Liver (tissue), 9 donors: ENCODE measurements around the gene PARP12. TPM values are rescaled to one million over a fixed set of nuclear protein-coding genes. Genes with fewer than 3 reads are reported as not detected.

Experiments
- DNase-seq: peaks from one replicate; pipeline ENCODE4 v3.0.0-alpha.2; 2017; ENCODE audit warnings: low spot score
- H3K27ac ChIP-seq, 2 donors: one replicate each; pipeline ENCODE4 v1.7.0; 2013; ENCODE audit warnings: inconsistent platforms in 2 of 2, low read length in 2 of 2, control low read depth in 1 of 2, low read depth in 1 of 2, mild to moderate bottlenecking in 1 of 2
- H3K27me3 ChIP-seq, 4 donors: one replicate each; pipeline versions ENCODE4 v1.6.1 to v1.7.0; 2013; ENCODE audit warnings: low read length in 3 of 4, inconsistent platforms in 1 of 4, mild to moderate bottlenecking in 1 of 4, moderate library complexity in 1 of 4; ENCODE audit not compliant: control insufficient read depth in 4 of 4, insufficient read depth in 4 of 4
- H3K36me3 ChIP-seq, 4 donors: one replicate each; pipeline versions ENCODE4 v1.6.1 to v1.7.0; 2013; ENCODE audit warnings: low read length in 3 of 4, mild to moderate bottlenecking in 3 of 4, low read depth in 1 of 4, moderate library complexity in 1 of 4; ENCODE audit not compliant: control insufficient read depth in 4 of 4, insufficient read depth in 3 of 4
- H3K4me1 ChIP-seq, 4 donors: one replicate each; pipeline versions ENCODE4 v1.6.1 to v1.7.0; 2013; ENCODE audit warnings: low read length in 3 of 4, mild to moderate bottlenecking in 3 of 4, moderate library complexity in 1 of 4; ENCODE audit not compliant: control insufficient read depth in 4 of 4, insufficient read depth in 4 of 4
- H3K4me3 ChIP-seq, 3 donors: one replicate each; pipeline versions ENCODE4 v1.6.1 to v1.7.0; 2013; ENCODE audit warnings: low read length in 3 of 3, control low read depth in 1 of 3, low read depth in 1 of 3, mild to moderate bottlenecking in 1 of 3
- H3K9ac ChIP-seq, 2 donors: one replicate each; pipeline ENCODE4 v1.7.0; 2013; ENCODE audit warnings: low read length in 2 of 2, mild to moderate bottlenecking in 2 of 2, moderate library complexity in 2 of 2, control low read depth in 1 of 2, low read depth in 1 of 2
- H3K9me3 ChIP-seq, 4 donors: one replicate each; pipeline versions ENCODE4 v1.6.1 to v1.7.0; 2013; ENCODE audit warnings: low read length in 3 of 4; ENCODE audit not compliant: control insufficient read depth in 4 of 4
- ATF3 ChIP-seq: IDR thresholded peaks from 2 replicates; pipeline ENCODE4 v1.6.1; 2016; ENCODE audit warnings: antibody characterized with exemption
- CTCF ChIP-seq: fragments of 150-350 bp; IDR thresholded peaks from 2 replicates; pipeline ENCODE4 v1.5.1; 2017; ENCODE audit warnings: improper control_type of control experiment, low read depth, low read length; ENCODE audit not compliant: missing input control
- EGR1 ChIP-seq, 2 donors: IDR thresholded peaks; 2 replicates each; pipeline ENCODE4 v1.6.1; 2016 to 2018; ENCODE audit warnings: antibody characterized with exemption in 2 of 2, low read depth in 2 of 2
- FOXA1 ChIP-seq: IDR thresholded peaks from 2 replicates; pipeline ENCODE4 v1.6.1; 2016; ENCODE audit warnings: antibody characterized with exemption
- FOXA2 ChIP-seq: IDR thresholded peaks from 2 replicates; pipeline ENCODE4 v1.6.1; 2016; ENCODE audit warnings: antibody characterized with exemption
- GABPA ChIP-seq, 2 donors: IDR thresholded peaks in 1 of 2; conservative IDR thresholded peaks in 1 of 2; 2 replicates each; pipeline ENCODE4 v1.6.1; 2016; ENCODE audit warnings: antibody characterized with exemption in 2 of 2, mild to moderate bottlenecking in 1 of 2, moderate library complexity in 1 of 2
- HNF4A ChIP-seq, 2 donors: conservative IDR thresholded peaks; 2 replicates each; pipeline ENCODE4 v1.6.1; 2016; ENCODE audit warnings: antibody characterized with exemption in 2 of 2, mild to moderate bottlenecking in 2 of 2
- HNF4G ChIP-seq: IDR thresholded peaks from 2 replicates; pipeline ENCODE4 v1.6.1; 2016; ENCODE audit warnings: antibody characterized with exemption
- JUND ChIP-seq, 2 donors: IDR thresholded peaks; 2 replicates each; pipeline ENCODE4 v1.6.1; 2016; ENCODE audit warnings: antibody characterized with exemption in 2 of 2
- MAX ChIP-seq: IDR thresholded peaks from 2 replicates; pipeline ENCODE4 v1.6.1; 2016; ENCODE audit warnings: antibody characterized with exemption
- NR2F2 ChIP-seq: IDR thresholded peaks from 2 replicates; pipeline ENCODE4 v1.6.1; 2016; ENCODE audit warnings: antibody characterized with exemption
- RAD21 ChIP-seq, 2 donors: IDR thresholded peaks; 2 replicates each; pipeline ENCODE4 v1.6.1; 2016; ENCODE audit warnings: antibody characterized with exemption in 2 of 2, mild to moderate bottlenecking in 2 of 2
- RXRA ChIP-seq, 2 donors: IDR thresholded peaks; 2 replicates each; pipeline ENCODE4 v1.6.1; 2017 to 2018; ENCODE audit warnings: antibody characterized with exemption in 2 of 2, mild to moderate bottlenecking in 1 of 2
- SP1 ChIP-seq: IDR thresholded peaks from 2 replicates; pipeline ENCODE4 v1.6.1; 2018; ENCODE audit warnings: antibody characterized with exemption, mild to moderate bottlenecking
- TAF1 ChIP-seq: conservative IDR thresholded peaks from 2 replicates; pipeline ENCODE4 v1.6.1; 2016; ENCODE audit warnings: antibody characterized with exemption, mild to moderate bottlenecking
- YY1 ChIP-seq: IDR thresholded peaks from 2 replicates; pipeline ENCODE4 v1.6.1; 2016; ENCODE audit warnings: antibody characterized with exemption, mild to moderate bottlenecking
- WGBS: extraction: QIAGEN DNeasy Blood & Tissue Kit; methylation state at CpG from one replicate; pipeline ENCODE4 v1.1.7; 2013; 5-methylcytosine and 5-hydroxymethylcytosine counted together
- polyA plus RNA-seq, 2 donors: library from polyadenylated mRNA; stranded (reverse) in 1 of 2; unstranded in 1 of 2; fragments of 200-250 nt in 1 of 2; fragments of >200 nt in 1 of 2; fragmentation: Nextera tagmentation in 1 of 2; extraction: Ambion mirVana in 1 of 2; gene quantifications; one replicate each; pipeline versions ENCODE4 v1.2.1 to v1.2.3, GENCODE V29; 2013 to 2015
- total RNA-seq, 2 donors: library from RNA; depleted of rRNA; stranded (reverse); fragments of >200 nt; gene quantifications; one replicate each; pipeline ENCODE4 v1.2.3, GENCODE V29; 2014
- TF ChIP-seq, protein P1 (sequence below): IDR thresholded peaks from 2 replicates; pipeline ENCODE4 v1.6.1; 2016; ENCODE audit warnings: antibody characterized with exemption, mild to moderate bottlenecking
- TF ChIP-seq, protein P2 (sequence below): IDR thresholded peaks from 2 replicates; pipeline ENCODE4 v1.6.1; 2016; ENCODE audit warnings: antibody characterized with exemption
- donor health status: healthy.
- donor health status: healthy.
- donor health status: healthy.
- donor health status: healthy.
- donor health status: healthy.

PARP12 gene
- total and polyA plus RNA-seq, 4 donors: 13.3 to 32.7 (median 19.8) TPM

GRCh38 chr7:140033036-140033435, 29.7 kb downstream of the PARP12 start:
- no peaks in the 10 kb centered on the region for H3K9me3 ChIP-seq
- H3K27me3 ChIP-seq: no peaks in the 10 kb centered on the region
- H3K4me3 ChIP-seq: no peak overlapping the region
- no peak for TF ChIP-seq ATF3
- no peak for TF ChIP-seq JUND (IDR thresholded peaks at IDR 0.05)
- no peak for TF ChIP-seq YY1
- 95% methylated on average over 8 of the region's 8 CpGs for WGBS
- H3K27ac ChIP-seq: no peak overlapping the region
- DNase-seq: no peak
- no peak overlapping the region for H3K9ac ChIP-seq
- H3K4me1 ChIP-seq: no peaks in the 10 kb centered on the region
- H3K36me3 ChIP-seq: peaks cover 5 to 24% (median 18%) of the 10 kb centered on the region in 4 donors

DNA sequence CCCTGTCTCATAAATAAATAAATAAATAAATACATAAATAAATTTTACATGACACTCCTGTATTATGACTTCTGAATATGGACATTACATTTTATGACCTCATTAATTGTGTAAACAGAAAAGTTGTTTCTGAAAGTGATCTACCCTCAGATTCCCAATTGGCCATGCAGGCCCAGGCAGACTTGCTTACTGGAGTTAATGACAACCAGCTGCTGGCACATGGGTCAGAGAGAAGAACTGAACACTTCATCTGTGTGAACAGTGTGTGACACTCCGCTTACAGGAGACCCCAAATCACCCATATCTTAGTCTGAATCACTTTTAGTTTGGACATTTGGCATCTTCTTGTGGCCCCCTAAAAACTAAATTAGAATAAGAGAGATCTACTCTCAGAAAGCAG, 31.4 kb downstream of the PARP12 start:
- H3K27ac ChIP-seq: no peak overlapping the region
- no peaks in the 10 kb centered on the region for H3K27me3 ChIP-seq
- WGBS: 99% methylated on average over 1 of the region's 1 CpG
- H3K36me3 ChIP-seq: peaks cover 5 to 29% (median 13%) of the 10 kb centered on the region in 4 donors
- H3K4me3 ChIP-seq: no peak overlapping the region
- DNase-seq: no peak
- TF ChIP-seq ATF3 (no peak), FOXA2 (no peak), HNF4A (conservative IDR thresholded peaks at IDR 0.05) (no peak), EGR1 (IDR thresholded peaks at IDR 0.05; ENCODE audit: low read depth in 2 of 2) (no peak), JUND (IDR thresholded peaks at IDR 0.05) (no peak), CTCF (no peak), RAD21 (IDR thresholded peaks at IDR 0.05) (no peak), FOXA1 (no peak), TAF1 (no peak), NR2F2 (no peak), RXRA (IDR thresholded peaks at IDR 0.05) (no peak), HNF4G (no peak), GABPA (IDR thresholded peaks at IDR 0.05 in 1 of 2, conservative IDR thresholded peaks at IDR 0.05 in 1 of 2) (no peak), YY1 (no peak), SP1 (no peak), MAX (no peak)
- TF ChIP-seq, protein P1, sequence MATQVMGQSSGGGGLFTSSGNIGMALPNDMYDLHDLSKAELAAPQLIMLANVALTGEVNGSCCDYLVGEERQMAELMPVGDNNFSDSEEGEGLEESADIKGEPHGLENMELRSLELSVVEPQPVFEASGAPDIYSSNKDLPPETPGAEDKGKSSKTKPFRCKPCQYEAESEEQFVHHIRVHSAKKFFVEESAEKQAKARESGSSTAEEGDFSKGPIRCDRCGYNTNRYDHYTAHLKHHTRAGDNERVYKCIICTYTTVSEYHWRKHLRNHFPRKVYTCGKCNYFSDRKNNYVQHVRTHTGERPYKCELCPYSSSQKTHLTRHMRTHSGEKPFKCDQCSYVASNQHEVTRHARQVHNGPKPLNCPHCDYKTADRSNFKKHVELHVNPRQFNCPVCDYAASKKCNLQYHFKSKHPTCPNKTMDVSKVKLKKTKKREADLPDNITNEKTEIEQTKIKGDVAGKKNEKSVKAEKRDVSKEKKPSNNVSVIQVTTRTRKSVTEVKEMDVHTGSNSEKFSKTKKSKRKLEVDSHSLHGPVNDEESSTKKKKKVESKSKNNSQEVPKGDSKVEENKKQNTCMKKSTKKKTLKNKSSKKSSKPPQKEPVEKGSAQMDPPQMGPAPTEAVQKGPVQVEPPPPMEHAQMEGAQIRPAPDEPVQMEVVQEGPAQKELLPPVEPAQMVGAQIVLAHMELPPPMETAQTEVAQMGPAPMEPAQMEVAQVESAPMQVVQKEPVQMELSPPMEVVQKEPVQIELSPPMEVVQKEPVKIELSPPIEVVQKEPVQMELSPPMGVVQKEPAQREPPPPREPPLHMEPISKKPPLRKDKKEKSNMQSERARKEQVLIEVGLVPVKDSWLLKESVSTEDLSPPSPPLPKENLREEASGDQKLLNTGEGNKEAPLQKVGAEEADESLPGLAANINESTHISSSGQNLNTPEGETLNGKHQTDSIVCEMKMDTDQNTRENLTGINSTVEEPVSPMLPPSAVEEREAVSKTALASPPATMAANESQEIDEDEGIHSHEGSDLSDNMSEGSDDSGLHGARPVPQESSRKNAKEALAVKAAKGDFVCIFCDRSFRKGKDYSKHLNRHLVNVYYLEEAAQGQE: no peak
- TF ChIP-seq, protein P2, sequence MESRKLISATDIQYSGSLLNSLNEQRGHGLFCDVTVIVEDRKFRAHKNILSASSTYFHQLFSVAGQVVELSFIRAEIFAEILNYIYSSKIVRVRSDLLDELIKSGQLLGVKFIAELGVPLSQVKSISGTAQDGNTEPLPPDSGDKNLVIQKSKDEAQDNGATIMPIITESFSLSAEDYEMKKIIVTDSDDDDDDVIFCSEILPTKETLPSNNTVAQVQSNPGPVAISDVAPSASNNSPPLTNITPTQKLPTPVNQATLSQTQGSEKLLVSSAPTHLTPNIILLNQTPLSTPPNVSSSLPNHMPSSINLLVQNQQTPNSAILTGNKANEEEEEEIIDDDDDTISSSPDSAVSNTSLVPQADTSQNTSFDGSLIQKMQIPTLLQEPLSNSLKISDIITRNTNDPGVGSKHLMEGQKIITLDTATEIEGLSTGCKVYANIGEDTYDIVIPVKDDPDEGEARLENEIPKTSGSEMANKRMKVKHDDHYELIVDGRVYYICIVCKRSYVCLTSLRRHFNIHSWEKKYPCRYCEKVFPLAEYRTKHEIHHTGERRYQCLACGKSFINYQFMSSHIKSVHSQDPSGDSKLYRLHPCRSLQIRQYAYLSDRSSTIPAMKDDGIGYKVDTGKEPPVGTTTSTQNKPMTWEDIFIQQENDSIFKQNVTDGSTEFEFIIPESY: no peak
- no peaks in the 10 kb centered on the region for H3K4me1 ChIP-seq
- H3K9me3 ChIP-seq: no peaks in the 10 kb centered on the region
- H3K9ac ChIP-seq: no peak overlapping the region
